K562 (cell line): ENCODE data around the gene MICAL2. TPM values are rescaled to one million over a fixed set of nuclear protein-coding genes. Genes with fewer than 3 reads are reported as not detected.
A peak's percentile ranks its signal among the peaks of the same experiment; 100 is the strongest.

Experiments used
- ASH1L ChIP-seq: fragments of 450-650 bp; IDR thresholded peaks from 2 replicates; pipeline ENCODE4 v1.6.1; 2018; ENCODE audit warnings: borderline replicate concordance, mild to moderate bottlenecking, low read depth; ENCODE audit not compliant: partially characterized antibody
- CHD1 ChIP-seq: fragments of 200-600 bp; sonication (generic); IDR thresholded peaks from one replicate; pipeline ENCODE4 v1.6.1; 2012; ENCODE audit warnings: mild to moderate bottlenecking, moderate library complexity, low read length, inconsistent platforms
- COPS2 ChIP-seq: fragments of 450-650 bp; conservative IDR thresholded peaks from 2 replicates; pipeline ENCODE4 v1.6.1; 2016; ENCODE audit warnings: mild to moderate bottlenecking, moderate library complexity
- EZH2 ChIP-seq: IDR thresholded peaks from 2 replicates; pipeline ENCODE4 v1.6.1; 2012; ENCODE audit warnings: low read depth, mild to moderate bottlenecking, inconsistent platforms, low read length, borderline replicate concordance
- FOXJ3 ChIP-seq: sonication (generic); formaldehyde crosslinking; IDR thresholded peaks from 2 replicates; pipeline ENCODE4 v1.4.0; 2020; ENCODE audit warnings: mild to moderate bottlenecking, missing genetic modification reagents
- GABPB1 ChIP-seq: sonication (generic); formaldehyde crosslinking; IDR thresholded peaks from 2 replicates; pipeline ENCODE4 v1.8.0; 2022; ENCODE audit warnings: mild to moderate bottlenecking, missing genetic modification reagents
- HDAC1 ChIP-seq, 2 experiments: fragments of 450-650 bp; IDR thresholded peaks; 2 replicates each; pipeline ENCODE4 v1.6.1; 2016 to 2017; ENCODE audit warnings: inconsistent platforms in 1 of 2, mild to moderate bottlenecking in 1 of 2, moderate library complexity in 1 of 2
- KAT2B ChIP-seq: IDR thresholded peaks from one replicate; pipeline ENCODE4 v1.6.1; 2012; ENCODE audit warnings: low read depth, mild to moderate bottlenecking, control low read depth, inconsistent platforms, low read length, moderate library complexity
- MECOM ChIP-seq: fragments of 250-450 bp; sonication (Bioruptor Pico); IDR thresholded peaks from 2 replicates; pipeline ENCODE4 v1.8.0; 2022; ENCODE audit warnings: inconsistent platforms
- MTA2 ChIP-seq: fragments of 450-650 bp; IDR thresholded peaks from 2 replicates; pipeline ENCODE4 v1.6.1; 2016; ENCODE audit warnings: low read depth
- PBX2 ChIP-seq, 2 experiments: IDR thresholded peaks in 1 of 2; conservative IDR thresholded peaks in 1 of 2; 2 replicates each; pipeline ENCODE4 v1.6.1; 2016; ENCODE audit warnings: low read depth in 2 of 2, mild to moderate bottlenecking in 1 of 2, missing compliant biosample characterization in 1 of 2, missing genetic modification characterization in 1 of 2, moderate library complexity in 1 of 2
- PHTF2 ChIP-seq: fragments of 250-450 bp; sonication (Bioruptor Pico); IDR thresholded peaks from 2 replicates; pipeline ENCODE4 v1.5.0; 2021; ENCODE audit warnings: mild to moderate bottlenecking
- SAP30 ChIP-seq: fragments of 200-600 bp; sonication (generic); IDR thresholded peaks from 2 replicates; pipeline ENCODE4 v1.6.1; 2012; ENCODE audit warnings: borderline replicate concordance, low read depth, mild to moderate bottlenecking, moderate library complexity, low read length, control low read depth, inconsistent platforms; ENCODE audit not compliant: insufficient read depth, poor library complexity, severe bottlenecking
- SMARCA5 ChIP-seq: fragments of 450-650 bp; IDR thresholded peaks from 2 replicates; pipeline ENCODE4 v1.6.1; 2016
- ZNF134 ChIP-seq: fragments of 250-450 bp; sonication (Bioruptor Pico); conservative IDR thresholded peaks from 2 replicates; pipeline ENCODE4 v1.4.0; 2020
- ZNF140 ChIP-seq: fragments of 250-450 bp; sonication (Bioruptor Pico); IDR thresholded peaks from 2 replicates; pipeline ENCODE4 v1.8.0; 2021; ENCODE audit warnings: moderate library complexity, mild to moderate bottlenecking, inconsistent platforms
- ZNF507 ChIP-seq: conservative IDR thresholded peaks from 2 replicates; pipeline ENCODE4 v1.6.1; 2017; ENCODE audit warnings: missing genetic modification characterization, missing compliant biosample characterization
- polyA plus RNA-seq, 8 experiments: library from polyadenylated mRNA; depleted of rRNA in 4 of 8; stranded (reverse) in 5 of 8; unstranded in 3 of 8; fragments of >200 nt; fragmentation: Nextera tagmentation in 2 of 8; fragmentation: Illumina TruSeq in 1 of 8; extraction: Ambion mirVana in 2 of 8; extraction: Trizol in 1 of 8; gene quantifications; 2 replicates each; pipeline versions ENCODE4 v1.2.1 to v1.2.3, GENCODE V29; 2011 to 2014; ENCODE audit warnings: inconsistent platforms in 1 of 8, missing spikeins in 1 of 8
- total RNA-seq, 7 experiments: library from RNA; depleted of rRNA in 6 of 7; stranded (reverse); fragments of >200 nt in 6 of 7; fragmentation: Illumina TruSeq in 2 of 7; extraction: Trizol in 2 of 7; gene quantifications; 2 replicates each; pipeline versions ENCODE4 v1.2.1 to v1.2.3, GENCODE V29; 2011 to 2021; ENCODE audit warnings: low replicate concordance in 1 of 7
- TF ChIP-seq, protein P1 (sequence below): fragments of 450-650 bp; formaldehyde crosslinking; IDR thresholded peaks from 2 replicates; pipeline ENCODE4 v1.4.0; 2020; ENCODE audit warnings: mild to moderate bottlenecking, mixed read lengths
- TF ChIP-seq, protein P2 (sequence below): fragments of 250-450 bp; sonication (Bioruptor Pico); IDR thresholded peaks from 2 replicates; pipeline ENCODE4 v1.5.0; 2021; ENCODE audit warnings: mild to moderate bottlenecking, moderate library complexity

Gene MICAL2
- total and polyA plus RNA-seq, 9 of the 15 experiments (the other 6 are each of a cell fraction or from before 2014, with no cell fraction given): 4.7 to 64.2 (median 33.6) TPM

DNA sequence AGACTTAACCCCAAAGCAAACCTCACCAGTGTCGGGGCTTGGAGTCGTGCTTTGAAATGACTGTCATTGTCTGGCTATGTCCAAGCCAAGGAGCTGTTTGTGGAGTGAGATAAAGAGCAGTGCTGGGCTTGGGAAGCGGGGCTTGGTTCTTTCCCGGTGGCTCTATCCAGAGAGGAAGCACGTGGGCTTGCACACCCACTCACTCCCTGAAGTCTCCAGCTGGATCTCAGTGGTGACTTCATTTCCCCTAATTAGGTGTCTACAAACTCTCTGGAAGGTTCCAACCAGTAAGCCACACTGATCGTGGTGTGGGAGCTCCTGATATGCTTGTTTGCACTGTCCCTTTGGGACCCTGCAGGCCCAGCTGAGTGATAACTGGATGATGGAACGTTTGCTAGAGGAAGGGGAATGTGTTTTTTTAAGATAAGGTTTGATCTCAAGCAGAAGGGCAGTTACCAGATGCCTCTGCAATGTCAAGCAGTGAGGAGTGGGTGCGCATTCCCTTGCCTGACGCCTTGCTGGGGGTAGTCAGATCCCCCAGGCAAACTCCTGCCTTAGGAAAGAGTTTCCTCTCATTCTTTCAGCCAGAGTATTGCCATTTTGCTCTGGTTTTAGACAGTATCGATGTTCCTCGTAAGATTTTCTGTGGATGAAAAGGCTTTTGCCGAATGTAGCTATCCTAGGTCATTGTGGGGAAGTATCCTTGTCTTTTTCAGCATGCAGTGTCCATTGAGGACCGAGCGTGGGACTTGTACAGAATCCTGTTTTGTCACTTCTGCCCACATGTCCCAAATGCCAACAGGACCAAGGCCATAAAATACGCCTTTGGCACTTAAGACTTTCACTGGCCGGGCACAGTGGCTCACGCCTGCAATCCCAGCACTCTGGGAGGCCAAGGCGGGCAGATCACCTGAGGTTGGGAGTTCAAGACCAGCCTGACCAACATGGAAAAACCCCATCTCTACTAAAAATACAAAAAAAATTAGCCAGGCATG is 90.9 kb downstream of the MICAL2 start (continued):
- TF ChIP-seq PBX2 (CRISPR knock-in tag; IDR thresholded peaks at IDR 0.05; ENCODE audit: low read depth): no peak
- TF ChIP-seq PBX2 (tag; conservative IDR thresholded peaks at IDR 0.05; ENCODE audit: low read depth): peak; percentile 96
- TF ChIP-seq FOXJ3 (CRISPR knock-in tag): no peak
- no peak for TF ChIP-seq ZNF140 (CRISPR knock-in tag)
- TF ChIP-seq HDAC1 (IDR thresholded peaks at IDR 0.05): peak in 1 of 2 experiments; percentile 97; a peak in 3 of 4 replicates
- no peak for TF ChIP-seq SMARCA5
- TF ChIP-seq, protein P1, sequence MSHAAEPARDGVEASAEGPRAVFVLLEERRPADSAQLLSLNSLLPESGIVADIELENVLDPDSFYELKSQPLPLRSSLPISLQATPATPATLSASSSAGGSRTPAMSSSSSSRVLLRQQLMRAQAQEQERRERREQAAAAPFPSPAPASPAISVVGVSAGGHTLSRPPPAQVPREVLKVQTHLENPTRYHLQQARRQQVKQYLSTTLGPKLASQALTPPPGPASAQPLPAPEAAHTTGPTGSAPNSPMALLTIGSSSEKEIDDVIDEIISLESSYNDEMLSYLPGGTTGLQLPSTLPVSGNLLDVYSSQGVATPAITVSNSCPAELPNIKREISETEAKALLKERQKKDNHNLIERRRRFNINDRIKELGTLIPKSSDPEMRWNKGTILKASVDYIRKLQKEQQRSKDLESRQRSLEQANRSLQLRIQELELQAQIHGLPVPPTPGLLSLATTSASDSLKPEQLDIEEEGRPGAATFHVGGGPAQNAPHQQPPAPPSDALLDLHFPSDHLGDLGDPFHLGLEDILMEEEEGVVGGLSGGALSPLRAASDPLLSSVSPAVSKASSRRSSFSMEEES (CRISPR knock-in tag): no peak
- TF ChIP-seq MECOM (CRISPR knock-in tag): peak; percentile 70; the same call in 1 of the 2 replicates
- TF ChIP-seq MTA2: peak; percentile 100
- no peak for TF ChIP-seq CHD1
- TF ChIP-seq, protein P2, sequence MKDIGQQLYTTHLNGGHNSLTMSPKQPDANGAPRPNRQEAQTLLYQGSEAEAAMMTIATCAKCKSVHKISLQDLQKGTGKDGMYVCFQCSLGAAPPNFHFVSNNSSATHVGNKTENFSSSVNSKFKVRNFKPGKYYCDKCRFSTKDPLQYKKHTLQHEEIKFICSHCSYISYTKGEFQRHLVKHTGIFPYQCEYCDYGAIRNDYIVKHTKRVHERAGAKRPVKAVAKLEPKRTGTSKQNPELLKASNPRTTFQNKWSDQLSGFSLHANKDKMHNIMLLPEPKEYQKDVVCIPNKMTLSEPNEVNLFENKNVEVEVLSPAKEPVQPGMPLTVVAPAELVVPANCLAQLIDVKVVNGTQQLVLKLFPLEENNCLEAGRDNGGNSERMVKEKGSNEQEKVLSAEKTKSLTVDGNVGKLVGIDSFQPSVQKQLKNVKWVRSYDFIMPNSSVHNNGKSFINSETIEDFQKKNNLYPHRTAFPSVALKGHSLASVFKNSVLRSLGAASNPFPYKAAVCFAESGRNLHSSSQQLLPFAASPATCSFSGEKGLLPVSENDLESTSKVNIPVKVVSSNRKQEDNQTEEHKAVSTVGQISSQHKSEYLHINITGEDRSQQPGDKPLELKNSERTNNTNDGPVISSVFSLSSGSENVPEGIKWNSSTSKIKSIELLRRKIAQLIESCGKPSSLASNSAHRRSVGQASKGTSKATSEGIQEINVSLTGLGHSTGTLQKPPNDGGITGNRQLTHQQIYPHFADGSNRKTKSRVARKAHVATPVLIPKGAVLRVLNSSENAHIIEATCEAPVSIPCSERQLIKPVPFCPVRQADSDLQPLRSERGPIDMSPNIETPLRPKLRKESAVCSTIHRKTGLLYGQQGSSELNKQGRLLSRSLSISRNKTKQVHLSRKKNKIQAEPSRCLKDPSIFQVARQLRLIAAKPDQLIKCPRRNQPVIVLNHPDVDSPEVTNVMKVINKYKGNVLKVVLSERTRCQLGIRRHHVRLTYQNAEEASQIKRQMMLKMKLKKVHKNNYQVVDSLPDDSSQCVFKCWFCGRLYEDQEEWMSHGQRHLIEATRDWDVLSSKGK: no peak
- peak; percentile 60 for TF ChIP-seq SAP30
- peak; percentile 44; the same call in 1 of the 2 replicates for TF ChIP-seq ZNF134
- TF ChIP-seq KAT2B: no peak
- TF ChIP-seq EZH2: no peak; the same call in 1 of the 2 replicates
- no peak for TF ChIP-seq PHTF2 (CRISPR knock-in tag)
- TF ChIP-seq ZNF507 (tag): no peak
- no peak for TF ChIP-seq ASH1L
- peak; percentile 64; the same call in 1 of the 2 replicates for TF ChIP-seq GABPB1
- no peak for TF ChIP-seq COPS2
